HG02571 (cell line): ENCODE measurements around the gene CREB5.

Source experiments
- ATAC-seq: cut with Tn5 transposase; IDR thresholded peaks from one replicate; pipeline ENCODE4 v1.9.1; 2021; ENCODE audit warnings: mild to moderate bottlenecking, moderate library complexity; ENCODE audit not compliant: unreplicated experiment

CREB5 gene

DNA sequence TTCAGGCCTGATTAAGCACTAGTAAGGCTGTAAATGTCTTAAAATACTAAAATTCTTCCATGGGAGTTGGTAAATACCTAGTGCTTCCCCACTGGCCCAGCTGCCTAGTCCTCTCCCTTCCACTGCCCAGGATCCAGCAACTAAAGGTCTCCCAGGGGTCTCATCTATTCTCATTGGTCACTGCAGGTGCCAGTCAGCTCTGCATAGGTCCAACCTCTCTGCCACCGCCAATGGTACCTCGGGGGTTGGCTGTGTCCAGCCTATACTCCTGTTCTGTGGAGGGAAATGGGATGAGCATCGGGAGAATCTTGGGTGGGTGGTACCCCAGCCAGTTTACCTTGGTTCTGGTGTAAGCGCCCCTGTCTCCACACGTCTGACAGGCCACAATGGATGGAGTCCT is 6.1 kb upstream of the CREB5 start:
- ATAC-seq = no peak

DNA sequence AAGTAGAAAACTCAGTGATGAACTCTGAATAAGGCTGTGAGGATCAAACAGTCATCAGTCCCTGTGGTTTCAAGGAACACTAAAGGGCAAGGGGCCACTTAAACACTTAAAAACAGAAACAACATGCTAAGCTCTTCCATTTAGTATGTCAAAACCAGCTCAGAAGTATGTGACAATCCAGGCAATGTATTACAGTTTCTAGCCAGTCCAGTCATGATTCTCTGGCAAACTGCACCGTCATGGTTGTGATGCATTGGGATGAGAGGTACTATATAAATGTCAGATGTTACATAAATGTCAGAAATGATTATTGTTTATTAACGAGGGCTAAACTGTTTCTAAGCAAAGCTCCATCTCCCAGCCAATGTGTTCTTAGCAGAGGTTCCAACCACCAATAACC is 4.7 kb upstream of the CREB5 start:
- ATAC-seq = no peak

DNA sequence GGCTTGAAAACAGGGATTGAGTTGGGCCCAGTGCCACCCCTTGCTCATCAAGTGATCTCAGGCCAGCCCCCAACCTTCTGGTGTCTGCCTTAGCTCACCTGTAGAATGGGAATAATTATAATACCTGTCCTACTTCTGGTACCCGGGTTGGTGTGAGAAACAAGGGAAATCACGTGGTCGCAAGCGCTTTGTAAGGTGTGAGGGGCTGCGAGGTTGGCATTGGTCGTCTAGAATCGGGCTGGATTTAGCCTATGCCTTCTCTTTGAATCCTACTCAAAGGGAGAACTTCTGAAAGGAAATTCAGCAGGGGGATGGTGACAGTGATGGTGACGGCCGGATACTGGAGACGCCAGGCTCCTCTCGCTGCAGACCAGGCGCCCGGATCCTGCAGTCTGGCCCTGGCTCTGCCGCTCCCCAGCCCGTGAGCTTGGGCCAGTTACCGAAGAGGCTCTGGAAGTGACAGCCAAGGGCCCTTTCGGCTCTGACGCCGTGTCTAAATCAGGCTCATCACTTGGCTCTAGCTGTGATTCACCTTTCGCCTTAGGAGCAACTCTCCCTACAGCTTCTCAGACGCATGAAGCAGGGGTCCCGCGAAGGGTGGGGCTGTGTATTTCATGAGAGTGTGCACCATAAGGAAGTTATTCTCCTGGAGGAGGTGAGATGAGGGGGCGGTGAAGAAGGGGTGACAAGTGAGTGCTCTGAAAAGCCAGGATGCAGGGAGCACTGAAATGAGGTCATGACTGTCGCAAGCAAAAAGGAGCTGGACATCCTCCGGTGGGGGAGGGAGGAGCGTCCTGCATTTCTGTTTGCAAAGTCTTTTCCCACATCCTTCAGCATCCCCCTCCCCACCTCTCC is 4.0 kb upstream of the CREB5 start:
- no peak for ATAC-seq

DNA sequence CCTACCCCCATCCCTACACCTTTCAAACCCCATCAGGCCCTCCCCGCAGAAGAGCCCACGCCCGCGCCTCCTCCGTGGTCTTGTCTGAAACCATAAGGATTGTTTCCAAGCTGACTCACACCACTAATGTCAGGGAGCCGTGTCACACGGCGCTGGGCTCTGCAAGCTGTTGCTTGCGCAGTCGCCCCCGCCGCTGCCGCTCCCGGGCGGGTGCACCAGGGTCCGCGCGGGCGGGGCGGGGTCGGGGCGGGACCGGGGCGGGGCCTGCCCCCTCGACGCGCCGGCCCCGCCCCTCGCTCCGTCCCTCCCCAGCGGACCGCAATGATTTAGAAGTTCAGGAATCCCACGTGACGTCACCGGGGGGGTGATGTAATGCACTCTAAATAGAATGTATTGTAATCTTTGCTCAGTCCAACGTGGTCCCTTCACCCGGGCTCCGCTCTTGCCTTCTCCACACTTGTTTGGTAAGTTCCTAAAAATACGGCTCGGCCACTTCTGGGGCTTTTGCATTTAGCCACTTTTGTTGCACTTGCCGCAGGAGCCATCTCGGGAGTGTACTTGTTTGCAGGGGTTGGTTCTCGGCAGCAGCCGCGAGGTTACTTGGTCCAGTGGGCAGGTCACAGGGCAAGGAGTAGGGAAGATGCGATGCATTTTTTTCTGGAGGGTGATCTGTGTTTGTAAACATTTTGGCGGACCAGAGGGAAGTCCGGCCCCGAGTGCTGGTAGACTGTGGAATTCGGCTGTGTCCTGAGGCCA is 3.2 kb upstream of the CREB5 start:
- no peak for ATAC-seq

DNA sequence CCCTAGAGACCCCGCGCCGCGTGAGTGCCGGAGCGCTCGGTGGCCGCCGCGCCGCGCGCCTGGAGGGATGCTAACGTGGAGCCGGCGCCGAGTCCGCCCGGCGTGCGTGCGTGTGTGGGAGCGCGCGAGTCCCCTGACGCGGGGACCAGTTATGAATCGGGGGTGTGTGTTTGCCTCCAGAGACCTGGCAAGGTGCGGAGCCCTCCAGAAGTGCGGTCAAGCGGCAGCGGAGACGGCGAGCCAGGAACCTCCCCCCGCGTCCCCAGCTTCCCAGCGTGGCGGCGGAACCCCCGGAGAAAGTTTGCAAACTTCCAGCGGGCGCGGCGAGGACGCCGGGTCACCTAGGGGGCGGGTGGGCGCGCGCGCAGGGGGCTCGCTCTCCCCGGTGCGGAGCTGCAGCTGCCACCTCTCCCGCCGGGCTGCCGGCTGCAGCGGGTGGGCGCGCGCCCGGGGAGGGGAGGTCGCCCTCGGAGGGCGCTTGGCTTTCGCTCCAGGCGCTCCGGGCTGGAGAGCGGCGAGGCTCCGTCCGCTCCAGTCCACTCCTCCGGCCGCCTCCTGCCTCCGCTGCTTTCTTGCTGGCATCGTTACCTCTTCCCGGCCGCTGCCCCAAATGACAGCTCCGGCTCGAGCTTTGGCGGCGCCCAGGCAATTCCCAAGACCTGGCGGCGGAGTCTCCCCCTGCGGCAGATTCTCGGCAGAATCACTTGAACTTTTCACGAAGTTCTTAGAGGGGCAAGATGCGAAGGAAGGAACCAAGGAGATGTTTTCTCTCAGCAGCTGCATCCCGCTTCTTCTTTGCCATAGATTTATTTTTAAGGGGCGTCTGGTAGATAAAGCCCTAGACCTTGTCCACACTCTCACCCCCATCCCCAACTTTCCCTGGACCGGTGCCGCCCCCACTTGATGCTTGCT is 2.3 kb upstream of the CREB5 start:
- ATAC-seq = no peak

DNA sequence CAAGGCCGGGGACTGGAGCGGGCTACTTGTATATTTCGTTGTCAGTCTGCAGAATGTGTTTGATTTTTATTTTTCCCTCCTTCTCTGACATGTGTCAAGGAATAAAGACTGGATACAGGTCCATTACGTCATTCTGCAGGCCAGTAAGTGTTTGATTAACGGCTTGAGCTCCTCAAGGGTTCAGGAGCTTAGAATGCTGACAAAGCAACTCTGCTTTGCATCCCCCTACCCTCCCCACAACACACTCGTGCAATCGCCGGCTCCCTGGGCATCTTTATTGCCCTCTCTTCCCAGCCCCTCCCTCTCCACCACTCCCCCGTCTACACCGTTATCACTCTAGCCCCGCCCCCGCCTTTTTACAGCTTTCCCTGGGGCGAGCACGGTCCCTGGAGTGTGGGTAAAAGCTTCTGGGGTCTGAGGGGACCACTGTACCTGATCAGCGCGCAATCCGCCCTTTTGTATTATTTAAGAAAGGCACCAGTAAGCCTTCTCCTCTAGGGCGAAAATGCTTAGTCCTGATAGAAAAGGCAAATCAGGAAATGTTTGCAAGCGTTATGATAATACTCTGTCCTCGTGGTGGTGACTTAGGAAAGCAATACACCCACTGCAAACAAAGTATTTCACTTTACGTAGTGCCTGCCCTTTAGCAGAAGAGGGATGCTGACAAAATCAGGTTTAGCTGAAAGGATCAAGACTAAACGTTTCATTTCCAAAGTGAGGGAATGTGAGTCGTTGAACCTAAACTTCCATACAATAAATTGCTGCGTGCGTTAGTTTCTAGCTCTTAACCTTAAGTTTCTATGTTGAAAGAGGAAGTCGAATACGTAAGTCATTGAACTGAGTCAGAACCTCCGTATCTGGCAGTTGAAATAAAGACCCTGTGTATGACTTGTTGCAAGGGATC is 1.4 kb upstream of the CREB5 start:
- ATAC-seq = no peak

DNA sequence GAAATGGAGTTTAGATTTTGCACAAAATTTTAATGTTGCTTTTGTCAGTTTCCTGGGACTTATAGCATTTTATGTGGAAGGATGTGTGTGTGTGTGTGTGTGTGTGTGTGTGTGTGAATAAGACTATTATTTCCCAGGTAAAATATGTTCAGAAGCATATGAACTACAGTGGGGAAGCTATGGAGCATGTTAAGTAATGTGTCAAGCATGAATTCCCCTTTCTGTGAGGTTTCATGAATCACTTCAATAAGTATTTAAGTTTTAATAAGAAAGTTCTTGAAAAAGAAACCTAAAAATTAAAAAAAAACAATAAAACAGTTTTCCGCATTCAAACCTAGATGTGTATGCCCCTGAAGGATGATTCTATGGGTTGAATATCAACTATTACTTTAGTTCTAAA is 693 bp downstream of the CREB5 start:
- ATAC-seq = no peak

DNA sequence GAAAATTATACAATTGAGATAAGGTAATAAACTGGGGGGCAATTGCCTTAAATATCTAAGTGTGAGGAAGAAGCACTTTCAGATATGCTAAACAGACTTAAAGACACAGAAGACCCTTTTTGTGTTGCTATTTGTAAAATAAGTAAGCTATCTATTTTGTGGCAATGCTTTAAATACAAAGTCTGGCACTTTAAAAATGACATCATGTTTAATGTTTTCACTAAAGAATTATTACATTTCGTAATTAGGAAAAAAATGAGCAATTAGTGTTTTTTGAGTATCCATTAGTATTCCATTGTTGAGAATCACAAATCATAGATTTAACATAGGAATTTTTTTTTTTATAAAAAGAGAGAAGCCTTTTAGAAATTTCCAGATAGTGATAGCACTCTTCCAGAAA is 2.1 kb downstream of the CREB5 start:
- no peak for ATAC-seq

DNA sequence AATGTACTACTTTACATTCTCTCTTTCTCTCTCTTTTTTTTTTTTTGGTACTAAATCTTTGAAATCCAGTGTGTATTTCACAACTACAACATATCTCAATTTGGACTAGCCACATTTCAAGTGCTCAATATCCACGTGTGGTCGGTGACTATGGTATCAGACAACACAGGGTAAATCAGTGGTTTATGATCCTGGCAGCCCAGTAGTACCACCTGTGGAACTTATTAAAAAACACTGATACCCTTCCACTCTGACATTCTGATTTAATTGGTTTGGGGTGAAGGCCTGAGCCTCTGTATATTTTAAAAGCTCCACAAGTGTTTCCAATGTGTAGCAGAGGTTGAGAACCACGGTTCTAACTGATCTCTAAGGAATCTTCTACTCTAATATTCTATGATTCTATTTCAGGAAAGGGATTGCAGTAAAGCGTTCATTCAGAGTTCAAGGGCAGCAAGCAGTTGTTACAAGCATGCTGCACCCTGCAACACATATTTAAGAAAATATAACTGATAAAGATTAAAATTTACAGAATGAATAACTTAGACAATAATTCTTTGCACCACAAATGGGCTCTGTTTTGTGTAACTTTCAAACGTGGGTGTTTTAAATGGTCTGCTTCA is 5.1 kb downstream of the CREB5 start:
- no peak for ATAC-seq

DNA sequence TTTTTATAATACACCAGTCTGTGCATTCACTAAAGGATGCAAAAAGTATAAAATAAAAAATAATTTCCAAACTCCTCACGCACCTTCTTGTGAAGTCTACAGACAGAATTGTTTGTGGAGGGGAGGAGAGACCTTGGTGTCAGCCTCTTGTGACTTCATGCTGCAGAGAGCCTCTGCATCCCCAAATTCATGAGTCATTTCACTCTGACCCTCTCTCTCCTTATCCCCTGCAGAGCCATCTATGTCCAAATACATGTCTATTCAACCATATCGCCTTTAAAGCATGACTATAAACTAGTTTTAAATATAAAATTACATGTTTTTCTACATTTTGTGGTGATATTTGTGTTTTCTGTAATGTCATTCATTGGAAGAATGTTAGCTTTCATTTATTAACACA is 6.0 kb downstream of the CREB5 start:
- ATAC-seq = no peak

DNA sequence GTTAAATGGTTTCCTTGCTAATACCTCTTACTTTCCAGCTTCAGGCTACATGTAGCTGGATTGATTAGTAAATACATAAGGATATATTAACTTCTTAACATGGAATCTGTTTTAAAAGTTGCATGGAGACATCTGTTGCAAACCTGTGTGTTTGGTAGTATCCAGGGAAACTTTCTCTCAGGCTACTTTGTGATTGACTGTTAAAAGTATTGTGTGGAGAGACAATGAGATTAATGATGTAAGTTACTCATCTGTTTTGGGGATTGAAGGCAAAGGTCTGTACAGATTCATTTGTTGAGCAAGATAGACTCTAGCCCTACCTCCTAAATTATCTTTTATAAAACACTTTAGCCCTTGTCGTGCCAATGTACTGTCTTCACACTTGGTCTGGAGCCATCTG is 6.6 kb downstream of the CREB5 start:
- ATAC-seq = no peak

DNA sequence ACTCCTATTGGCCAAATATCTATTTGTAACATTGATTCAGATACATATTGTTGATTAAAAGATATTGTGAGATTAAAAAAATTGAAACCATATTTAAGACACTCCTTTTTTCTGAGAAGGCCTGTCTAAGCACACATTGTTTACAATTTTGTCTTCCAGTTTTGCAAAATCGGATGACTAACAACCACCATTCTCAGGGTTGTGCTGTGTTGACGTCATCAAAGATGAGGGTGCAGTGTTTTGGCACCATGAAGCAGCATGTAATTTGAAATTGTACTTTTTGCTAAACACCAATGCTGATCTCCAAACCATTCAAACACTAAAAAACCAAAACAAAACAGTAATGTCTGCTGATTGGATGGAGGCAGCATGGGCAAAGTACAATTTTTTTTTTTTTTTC is 7.4 kb downstream of the CREB5 start:
- ATAC-seq = no peak

DNA sequence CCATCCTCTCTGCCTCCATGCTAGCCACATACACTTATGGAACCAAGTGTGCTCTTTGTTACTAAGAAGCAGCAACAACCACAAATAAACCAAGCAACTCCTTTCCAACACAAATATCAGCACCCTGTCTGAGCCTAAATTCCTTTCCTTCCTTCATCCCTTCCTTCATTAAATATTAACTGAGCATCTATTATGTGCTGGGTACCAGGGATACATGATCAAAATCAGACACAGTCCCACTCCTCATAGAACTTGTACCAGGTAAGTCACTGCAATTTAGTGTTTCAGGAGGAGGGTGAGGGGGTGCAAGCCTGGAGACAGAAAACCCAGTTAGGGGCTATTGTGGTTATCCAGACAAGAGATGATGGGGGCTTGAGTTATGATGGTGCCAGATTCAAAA is 10.8 kb downstream of the CREB5 start:
- ATAC-seq = no peak

DNA sequence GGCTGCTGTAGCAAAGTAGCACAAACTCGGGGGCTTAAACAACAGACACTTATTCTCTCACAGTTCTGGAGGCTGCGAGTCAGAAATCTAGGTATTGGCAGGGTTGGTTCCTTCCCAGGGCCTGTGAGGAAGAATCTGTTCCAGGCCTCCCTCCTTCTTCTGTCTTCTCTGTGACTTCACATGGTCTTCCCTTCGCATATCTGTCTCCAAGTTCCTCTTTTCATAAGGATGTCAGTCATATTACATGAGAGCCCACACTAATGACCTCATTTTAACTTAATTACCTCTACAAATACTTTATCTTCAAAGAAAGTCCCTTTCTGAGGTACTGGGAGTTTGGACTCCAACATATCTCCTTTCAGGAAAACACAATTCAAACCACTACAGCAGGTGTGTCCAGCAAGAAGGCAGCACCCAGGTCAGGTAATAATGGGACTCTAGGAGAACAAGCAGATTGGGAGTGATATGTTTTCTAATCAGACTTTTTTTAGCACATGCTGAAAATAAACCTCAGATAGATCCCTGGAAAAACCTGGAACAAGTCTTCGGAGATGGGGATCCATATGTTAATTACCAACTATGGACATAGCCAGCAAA is 11.7 kb downstream of the CREB5 start:
- ATAC-seq = no peak

DNA sequence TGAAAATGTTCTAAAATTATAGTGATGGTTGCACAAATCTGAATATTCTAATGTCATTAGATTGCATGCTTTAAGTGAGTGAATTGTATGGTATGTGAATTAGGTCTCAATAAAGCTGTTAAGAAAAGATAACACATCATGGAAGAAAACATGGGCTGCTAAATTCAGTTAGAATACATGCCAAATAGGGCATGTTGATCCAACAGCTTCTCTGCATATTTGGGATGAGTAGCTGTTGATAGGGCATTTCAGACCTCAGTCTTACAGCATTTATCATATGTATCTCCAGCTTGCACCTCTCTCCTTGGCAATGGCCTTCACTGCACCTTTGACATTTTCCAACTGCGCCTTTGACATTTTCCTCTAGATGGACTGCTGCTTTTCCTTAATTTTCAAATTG is 13.2 kb downstream of the CREB5 start:
- ATAC-seq = no peak

DNA sequence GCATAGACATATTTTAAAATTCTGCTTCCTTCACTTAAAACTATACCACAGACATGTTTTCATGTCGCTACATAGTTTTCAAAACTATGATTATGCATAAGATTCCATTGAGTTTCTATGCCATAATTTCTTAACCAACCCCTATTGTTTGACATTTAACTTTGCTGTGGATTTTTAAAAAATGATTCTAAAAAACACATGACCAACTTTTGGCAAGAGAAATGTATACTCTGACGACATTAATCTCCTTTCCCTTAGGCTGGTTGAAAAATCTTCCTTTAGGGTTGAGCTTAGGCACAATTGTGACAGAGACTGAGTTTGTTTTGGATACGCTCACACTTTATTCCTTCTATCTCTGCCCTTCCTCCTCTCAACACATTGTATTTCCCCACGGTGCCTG is 14.9 kb downstream of the CREB5 start:
- ATAC-seq = no peak

DNA sequence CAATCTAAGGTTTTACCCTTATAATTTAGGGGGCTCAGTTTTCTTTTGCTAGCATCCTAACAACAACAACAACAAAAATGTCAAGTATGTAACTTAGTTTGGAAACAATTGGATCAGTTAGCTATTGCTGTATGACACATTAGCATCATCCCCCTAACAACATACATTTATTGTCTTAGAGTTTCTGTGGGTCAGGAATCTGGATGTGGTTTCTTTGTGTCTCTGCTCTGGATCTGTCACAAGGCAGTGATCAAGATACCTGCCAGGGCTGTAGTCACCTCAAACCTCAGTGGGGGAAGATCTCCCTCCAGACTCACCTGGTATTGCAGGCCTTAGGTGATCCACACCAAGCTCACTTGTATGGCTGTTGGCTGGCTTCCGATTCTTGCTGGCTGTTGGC is 18.3 kb downstream of the CREB5 start:
- ATAC-seq = no peak

DNA sequence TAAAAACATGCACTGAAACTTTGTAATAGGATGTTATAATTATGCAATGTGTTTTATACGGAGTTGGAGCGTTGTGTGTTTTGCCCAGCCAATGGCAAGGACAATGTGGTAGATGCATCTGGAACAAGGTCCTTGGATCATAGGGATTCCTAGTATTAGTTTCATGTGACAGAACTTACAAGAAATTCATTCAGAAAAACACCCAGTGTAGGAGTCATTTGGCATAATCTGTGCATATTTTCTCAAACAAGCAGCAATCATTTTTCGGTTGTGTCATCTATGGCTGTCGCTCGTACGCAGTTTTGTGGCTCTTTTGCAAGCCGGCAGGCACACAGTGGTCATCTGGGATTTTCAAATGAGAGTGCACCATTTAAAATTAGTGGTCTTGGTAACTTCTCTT is 19.8 kb downstream of the CREB5 start:
- ATAC-seq = no peak

DNA sequence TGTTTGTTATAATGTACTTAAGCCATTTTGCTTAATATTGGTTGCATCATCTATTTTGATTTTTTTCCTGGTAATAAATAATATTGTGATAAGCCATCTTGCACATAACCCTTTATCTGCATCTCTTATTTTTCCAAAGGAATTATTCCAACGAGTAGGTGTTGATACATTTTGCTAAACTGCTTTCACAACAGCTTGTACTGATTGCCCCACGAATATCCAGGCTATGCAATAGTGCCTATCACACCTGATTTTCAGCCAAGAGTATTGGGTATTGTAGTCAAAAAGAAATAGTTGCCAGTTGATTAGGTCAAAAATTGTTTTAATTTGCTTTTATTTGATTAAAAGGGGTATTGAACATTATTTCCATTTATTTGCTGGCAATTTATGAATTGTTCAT is 20.7 kb downstream of the CREB5 start:
- no peak for ATAC-seq
